Heart right ventricle (tissue), 16 donors: ENCODE measurements around the gene CFAP92. TPM values are rescaled to one million over a fixed set of nuclear protein-coding genes. Genes with fewer than 3 reads are reported as not detected.

ENCODE experiments used
- ATAC-seq, 8 donors: fragments of 200-7000 bp; cut with Tn5 transposase; one replicate each; pipeline ENCODE4 v1.9.1; 2020; ENCODE audit warnings: mild to moderate bottlenecking in 8 of 8, moderate library complexity in 8 of 8, moderate number of reproducible peaks in 1 of 8
- DNase-seq, 2 donors: peaks; one replicate each; pipeline ENCODE4 v3.0.0-alpha.2; 2020
- H3K27ac ChIP-seq, 10 donors: fragments of 200-600 bp; sonication (generic) in 2 of 10; one replicate each; pipeline versions ENCODE4 v1.5.0 to v1.8.0; 2020 to 2022; ENCODE audit warnings: mild to moderate bottlenecking in 3 of 10
- H3K27me3 ChIP-seq, 7 donors: fragments of 200-600 bp; one replicate each; pipeline ENCODE4 v1.8.0; 2021 to 2022; ENCODE audit warnings: mild to moderate bottlenecking in 2 of 7
- H3K36me3 ChIP-seq, 9 donors: fragments of 200-600 bp; sonication (generic) in 1 of 9; one replicate each; pipeline versions ENCODE4 v1.5.0 to v1.8.0; 2020 to 2022; ENCODE audit warnings: mild to moderate bottlenecking in 2 of 9
- H3K4me1 ChIP-seq, 9 donors: fragments of 200-600 bp; sonication (generic) in 1 of 9; one replicate each; pipeline versions ENCODE4 v1.5.0 to v1.8.0; 2020 to 2022; ENCODE audit warnings: mild to moderate bottlenecking in 4 of 9
- H3K4me3 ChIP-seq, 10 donors: fragments of 200-600 bp; sonication (generic) in 2 of 10; one replicate each; pipeline versions ENCODE4 v1.5.0 to v1.8.0; 2020 to 2022; ENCODE audit warnings: mild to moderate bottlenecking in 7 of 10, moderate library complexity in 2 of 10
- H3K9me3 ChIP-seq, 11 donors: fragments of 200-600 bp in 10 of 11; sonication (generic) in 2 of 11; one replicate each; pipeline versions ENCODE4 v1.5.0 to v1.8.0; 2013 to 2022; ENCODE audit warnings: mild to moderate bottlenecking in 2 of 11, control low read depth in 1 of 11, moderate library complexity in 1 of 11
- CTCF ChIP-seq, 9 donors: fragments of 200-600 bp; sonication (generic) in 2 of 9; IDR thresholded peaks; one replicate each; pipeline versions ENCODE4 v1.5.0 to v1.8.0; 2021 to 2022; ENCODE audit warnings: antibody characterized with exemption in 9 of 9, mild to moderate bottlenecking in 5 of 9, moderate library complexity in 1 of 9
- WGBS, 2 donors: extraction: QIAGEN DNeasy Blood & Tissue Kit; methylation state at CpG; one replicate each; pipeline ENCODE4 v1.1.7; 2013; ENCODE audit warnings: inconsistent platforms in 1 of 2; 5-methylcytosine and 5-hydroxymethylcytosine counted together
- intact Hi-C, 10 donors: fragments of 100-400 bp; cut with DNase I; formaldehyde crosslinking; loops; one replicate each; pipeline versions ENCODE4 v1.11.1 to v1.14.2; 2022
- polyA plus RNA-seq, 2 donors: library from polyadenylated mRNA; stranded (reverse); fragments of 200-250 nt; gene quantifications; one replicate each; pipeline ENCODE4 v1.2.3, GENCODE V29; 2013
- total RNA-seq, 10 donors: library from RNA; stranded (reverse); fragmentation: NEBNext Ultra II Directional in 3 of 10; extraction: Animal tissue kit (Norgen Biotek cat#: 25700) in 3 of 10; gene quantifications; one replicate each; pipeline versions ENCODE4 v1.2.1 to v1.2.4, GENCODE V29; 2021 to 2023
- donor health status: Arrhythmogenic right ventricular cardiomyopathy.
- donor health status: ischemic (EF 13 %, LVEDD 7.1; RV severe dilation, severe dysfunction).
- donor health status: healthy with polysubstance abuse.
- donor health status: DM: no; HTN: yes; CAD: no.
- donor health status: DM: no; HTN: no; CAD: no.
- donor health status: ischemic (EF 25% LVEDD 6.9; RV normal size, moderate dysfunction).
- donor health status: ischemic (EF 25% LVEDD 5.7; RV mildly dilated, moderate dysfunction).
- donor health status: healthy.
- donor health status: DM: yes; HTN: yes; CAD: no.
- donor health status: Ischemic cardiomyopathy.
- donor health status: ischemic (EF 35%, LVEDD 5.7; RV mildly dilated, moderate dysfunction).
- donor health status: nonischemic (EF 11% LVEDD 7.7; RV severe dilation, severe dysfunction).
- donor health status: DM: yes; HTN: yes; CAD: no.
- donor health status: PGD.
- donor health status: ischemic (EF 29% LVEDD 5.4; RV normal size, mild dysfunction).
- donor health status: nonischemic (EF 23%, LVEDD 6.1; RV moderate dilation, normal function).

The CFAP92 gene
- total and polyA plus RNA-seq, 12 donors = 0.12 to 1.2 (median 0.41) TPM

- ATAC-seq (peak; percentile 34 to 86 (median 71)), DNase-seq (peak; percentile 39 to 41)
- peaks cover 0 to 99% (median 48%) of the 10 kb centered on the region in 9 donors for H3K36me3 ChIP-seq
- WGBS, 2 donors = 62 to 67% methylated on average over 7 of the region's 7 CpGs
- H3K4me3 ChIP-seq = no peak overlapping the region
- no peaks in the 10 kb centered on the region for H3K9me3 ChIP-seq
- intact Hi-C loops = no loop called here
- no peaks in the 10 kb centered on the region for H3K27me3 ChIP-seq
- no peak for TF ChIP-seq CTCF (IDR thresholded peaks at IDR 0.05)
- peak overlapping the region in 6 of 10 donors; percentile 28 to 71 (median 65) for H3K27ac ChIP-seq
- peaks cover 0 to 14% (median 4%) of the 10 kb centered on the region in 9 donors for H3K4me1 ChIP-seq
These were observed 82.0 kb downstream of the CFAP92 start for GRCh38 chr3:128911911-128912310.

GRCh38 chr3:128910006-128910405 lies 83.9 kb downstream of the CFAP92 start:
- ATAC-seq (no peak), DNase-seq (no peak)
- peaks cover 0 to 14% (median 4%) of the 10 kb centered on the region in 9 donors for H3K4me1 ChIP-seq
- WGBS, 2 donors = 91 to 93% methylated on average over 13 of the region's 13 CpGs
- no peaks in the 10 kb centered on the region for H3K9me3 ChIP-seq
- H3K36me3 ChIP-seq = peaks cover 0 to 100% (median 67%) of the 10 kb centered on the region in 9 donors
- TF ChIP-seq CTCF (IDR thresholded peaks at IDR 0.05) = no peak
- intact Hi-C loops = no loop called here
- no peak overlapping the region for H3K27ac ChIP-seq
- H3K27me3 ChIP-seq = no peaks in the 10 kb centered on the region
- no peak overlapping the region for H3K4me3 ChIP-seq

GRCh38 chr3:128908951-128909350 lies 84.9 kb downstream of the CFAP92 start:
- WGBS, 2 donors = 88 to 98% methylated on average over 6 of the region's 6 CpGs
- no peak overlapping the region for H3K27ac ChIP-seq
- ATAC-seq (no peak), DNase-seq (no peak)
- intact Hi-C loops = no loop called here
- H3K36me3 ChIP-seq = peaks cover 0 to 100% (median 70%) of the 10 kb centered on the region in 9 donors
- no peak overlapping the region for H3K4me3 ChIP-seq
- no peaks in the 10 kb centered on the region for H3K9me3 ChIP-seq
- TF ChIP-seq CTCF (IDR thresholded peaks at IDR 0.05) = no peak
- no peaks in the 10 kb centered on the region for H3K27me3 ChIP-seq
- H3K4me1 ChIP-seq = peaks cover 0 to 14% (median 4%) of the 10 kb centered on the region in 9 donors

GRCh38 chr3:128907706-128908445 lies 86.0 kb downstream of the CFAP92 start:
- 89 to 93% methylated on average over 15 of the region's 15 CpGs for WGBS, 2 donors
- no peak for TF ChIP-seq CTCF (IDR thresholded peaks at IDR 0.05)

More at GRCh38 chr3:128907706-128908445, 86.0 kb downstream of the CFAP92 start:
- Histone ChIP-seq H3K9me3 (no peaks in the 10 kb centered on the region), H3K27ac (no peak overlapping the region), H3K4me3 (no peak overlapping the region), H3K36me3 (peaks cover 0 to 100% (median 71%) of the 10 kb centered on the region in 9 donors), H3K4me1 (peaks cover 0 to 14% (median 4%) of the 10 kb centered on the region in 9 donors), H3K27me3 (no peaks in the 10 kb centered on the region)
- intact Hi-C loops = no loop called here
- DNase-seq (no peak), ATAC-seq (no peak)
